Kidney epithelial cell (primary cell): ENCODE measurements around the gene M1AP. TPM values are rescaled to one million over a fixed set of nuclear protein-coding genes. Genes with fewer than 3 reads are reported as not detected.

Experiments
- DNase-seq: peaks from one replicate; pipeline ENCODE4 v3.0.0-alpha.2; 2010; ENCODE audit warnings: low read depth
- H3K27me3 ChIP-seq: 2 replicates; pipeline ENCODE4 v1.6.0; 2011; ENCODE audit warnings: low read length; ENCODE audit not compliant: control insufficient read depth, insufficient read depth
- H3K36me3 ChIP-seq: 2 replicates; pipeline ENCODE4 v1.5.1; 2011; ENCODE audit warnings: low read length; ENCODE audit not compliant: control insufficient read depth, insufficient read depth
- H3K4me3 ChIP-seq: 2 replicates; pipeline ENCODE4 v1.5.1; 2011; ENCODE audit warnings: low read depth, mild to moderate bottlenecking, control low read depth, low read length
- CTCF ChIP-seq: IDR thresholded peaks from 2 replicates; pipeline ENCODE4 v1.5.1; 2011; ENCODE audit warnings: mild to moderate bottlenecking, moderate library complexity, low read length, control low read depth, inconsistent platforms; ENCODE audit not compliant: insufficient read depth, poor library complexity, severe bottlenecking
- total RNA-seq: library from RNA; depleted of rRNA; stranded (reverse); fragments of >200 nt; gene quantifications from 2 replicates; pipeline ENCODE4 v1.2.3, GENCODE V29; 2015

M1AP gene
- 1.3 and 1.6 TPM in 2 replicates for total RNA-seq

- H3K27me3 ChIP-seq = peaks cover 3% of the 10 kb centered on the region
- H3K4me3 ChIP-seq = peak within 1 kb of the TSS; percentile 48
- TF ChIP-seq CTCF = peak; percentile 31
- no peak for DNase-seq
- no peaks in the 10 kb centered on the region for H3K36me3 ChIP-seq
Measured at GRCh38 chr2:74648009-74648443, at the start of gene M1AP. Gene M1AP (minus strand): TSS chr2:74648330. CDS start chr2:74640275, 8,055 bp downstream.

GRCh38 chr2:74696829-74697228 is 48.7 kb upstream of the M1AP start:
- Histone ChIP-seq H3K27me3 (peaks cover 3% of the 10 kb centered on the region), H3K4me3 (no peak overlapping the region), H3K36me3 (no peaks in the 10 kb centered on the region)
- no peak for DNase-seq
- TF ChIP-seq CTCF = no peak

- Histone ChIP-seq H3K27me3 (peaks cover 3% of the 10 kb centered on the region), H3K4me3 (no peak overlapping the region), H3K36me3 (no peaks in the 10 kb centered on the region)
- DNase-seq = no peak
- TF ChIP-seq CTCF = no peak
Measured at GRCh38 chr2:74695663-74696062, 47.5 kb upstream of the M1AP start.

- DNase-seq = no peak
- H3K27me3 ChIP-seq = peaks cover 3% of the 10 kb centered on the region
Measured at GRCh38 chr2:74694281-74694680, 46.2 kb upstream of the M1AP start.

GRCh38 chr2:74693668-74694067 is 45.5 kb upstream of the M1AP start:
- H3K27me3 ChIP-seq = peaks cover 3% of the 10 kb centered on the region
- H3K4me3 ChIP-seq = no peak overlapping the region
- H3K36me3 ChIP-seq = no peaks in the 10 kb centered on the region
- no peak for DNase-seq
- TF ChIP-seq CTCF = no peak

More at GRCh38 chr2:74694281-74694680, 46.2 kb upstream of the M1AP start:
- Histone ChIP-seq H3K36me3 (no peaks in the 10 kb centered on the region), H3K4me3 (no peak overlapping the region)
- no peak for TF ChIP-seq CTCF

GRCh38 chr2:74693213-74693612 is 45.1 kb upstream of the M1AP start:
- H3K36me3 ChIP-seq = no peaks in the 10 kb centered on the region
- H3K27me3 ChIP-seq = peaks cover 3% of the 10 kb centered on the region
- no peak for TF ChIP-seq CTCF
- H3K4me3 ChIP-seq = no peak overlapping the region
- DNase-seq = no peak
